OCI-LY3 (cell line): ENCODE measurements around the gene EAF1.

ENCODE experiments used
- EZH2phosphoT487 ChIP-seq: fragments of 200-600 bp; shearing (Covaris generic); IDR thresholded peaks from 2 replicates; pipeline ENCODE4 v1.6.1; 2018; ENCODE audit warnings: antibody characterized with exemption, mixed run types, low read depth
- TF ChIP-seq, protein P1 (sequence below): fragments of 200-600, 300-600 bp; sonication (generic); IDR thresholded peaks from 2 replicates; pipeline ENCODE4 v1.5.1; 2014; ENCODE audit warnings: antibody characterized with exemption, low read length, low read depth

DNA sequence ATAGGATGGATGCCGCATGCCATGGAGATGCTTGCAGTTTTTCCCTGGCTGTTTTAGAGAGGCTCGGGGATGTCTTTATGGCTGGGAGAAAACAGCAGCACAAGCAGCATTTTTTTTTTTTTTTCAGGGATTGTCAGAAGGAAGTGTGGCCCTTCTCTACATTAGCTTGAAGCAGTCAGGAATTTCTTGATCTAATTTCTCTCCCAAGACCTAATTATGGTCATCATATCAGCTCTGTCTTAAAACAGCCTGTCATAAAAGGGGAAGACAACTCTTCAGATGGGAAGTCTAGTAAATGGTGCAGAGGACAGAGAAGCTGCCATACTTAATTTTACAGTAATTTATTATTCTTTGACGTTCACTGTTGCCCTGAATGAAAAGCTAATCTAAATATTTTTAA is 44.5 kb downstream of the EAF1 start:
- TF ChIP-seq, protein P1, sequence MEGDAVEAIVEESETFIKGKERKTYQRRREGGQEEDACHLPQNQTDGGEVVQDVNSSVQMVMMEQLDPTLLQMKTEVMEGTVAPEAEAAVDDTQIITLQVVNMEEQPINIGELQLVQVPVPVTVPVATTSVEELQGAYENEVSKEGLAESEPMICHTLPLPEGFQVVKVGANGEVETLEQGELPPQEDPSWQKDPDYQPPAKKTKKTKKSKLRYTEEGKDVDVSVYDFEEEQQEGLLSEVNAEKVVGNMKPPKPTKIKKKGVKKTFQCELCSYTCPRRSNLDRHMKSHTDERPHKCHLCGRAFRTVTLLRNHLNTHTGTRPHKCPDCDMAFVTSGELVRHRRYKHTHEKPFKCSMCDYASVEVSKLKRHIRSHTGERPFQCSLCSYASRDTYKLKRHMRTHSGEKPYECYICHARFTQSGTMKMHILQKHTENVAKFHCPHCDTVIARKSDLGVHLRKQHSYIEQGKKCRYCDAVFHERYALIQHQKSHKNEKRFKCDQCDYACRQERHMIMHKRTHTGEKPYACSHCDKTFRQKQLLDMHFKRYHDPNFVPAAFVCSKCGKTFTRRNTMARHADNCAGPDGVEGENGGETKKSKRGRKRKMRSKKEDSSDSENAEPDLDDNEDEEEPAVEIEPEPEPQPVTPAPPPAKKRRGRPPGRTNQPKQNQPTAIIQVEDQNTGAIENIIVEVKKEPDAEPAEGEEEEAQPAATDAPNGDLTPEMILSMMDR = no peak
- no peak for TF ChIP-seq EZH2phosphoT487
